MM.1S (cell line): ENCODE results near the gene DENND1C.

ENCODE experiments used
- DNase-seq: peaks from one replicate; pipeline ENCODE4 v3.0.0-alpha.2; 2015
- H2AFZ ChIP-seq: fragments of 300-600 bp; sonication (generic); 2 replicates; pipeline ENCODE4 v1.6.0; 2016; ENCODE audit warnings: antibody characterized with exemption, low read length
- H3F3A ChIP-seq: fragments of 300-600 bp; sonication (generic); 2 replicates; pipeline ENCODE4 v1.6.1; 2016; ENCODE audit warnings: mild to moderate bottlenecking, antibody characterized with exemption, low read length, moderate library complexity, mixed read lengths; ENCODE audit not compliant: insufficient read depth
- H3K27ac ChIP-seq: fragments of 300-600 bp; sonication (generic); 2 replicates; pipeline ENCODE4 v1.5.1; 2016; ENCODE audit warnings: mild to moderate bottlenecking, low read length
- H3K27me3 ChIP-seq: fragments of 300-600 bp; sonication (generic); replicated peaks from 2 replicates; pipeline ENCODE4 v1.6.0; 2016; ENCODE audit warnings: low read length; ENCODE audit not compliant: insufficient read depth
- H3K36me3 ChIP-seq: fragments of 300-600 bp; sonication (generic); replicated peaks from 2 replicates; pipeline ENCODE4 v1.6.1; 2016; ENCODE audit warnings: mild to moderate bottlenecking, low read length, mixed read lengths; ENCODE audit not compliant: insufficient read depth
- H3K4me1 ChIP-seq: fragments of 300-600 bp; sonication (generic); 2 replicates; pipeline ENCODE4 v1.6.1; 2016; ENCODE audit warnings: low read length, mixed read lengths
- H3K4me2 ChIP-seq: fragments of 300-600 bp; sonication (generic); 2 replicates; pipeline ENCODE4 v1.6.0; 2016; ENCODE audit warnings: low read depth, low read length
- H3K4me3 ChIP-seq: fragments of 300-600 bp; sonication (generic); 2 replicates; pipeline ENCODE4 v1.5.1; 2016; ENCODE audit warnings: low read length, mixed read lengths
- H3K79me2 ChIP-seq: fragments of 300-600 bp; sonication (generic); 2 replicates; pipeline ENCODE4 v1.6.1; 2016; ENCODE audit warnings: mixed run types, low read length, mixed read lengths
- H3K9ac ChIP-seq: fragments of 300-600 bp; sonication (generic); 2 replicates; pipeline ENCODE4 v1.6.1; 2016; ENCODE audit warnings: low read length, mixed read lengths
- H3K9me2 ChIP-seq: fragments of 300-600 bp; sonication (generic); replicated peaks from 2 replicates; pipeline ENCODE4 v1.6.1; 2016; ENCODE audit warnings: mild to moderate bottlenecking, low read length, mixed read lengths; ENCODE audit not compliant: insufficient read depth
- H3K9me3 ChIP-seq: fragments of 300-600 bp; sonication (generic); replicated peaks from 2 replicates; pipeline ENCODE4 v1.6.1; 2016; ENCODE audit warnings: mild to moderate bottlenecking, low read length, mixed read lengths; ENCODE audit not compliant: insufficient read depth
- H4K20me1 ChIP-seq: fragments of 300-600 bp; sonication (generic); 2 replicates; pipeline ENCODE4 v1.6.1; 2016; ENCODE audit warnings: mild to moderate bottlenecking, low read length, moderate library complexity, mixed read lengths; ENCODE audit not compliant: insufficient read depth
- CTCF ChIP-seq: fragments of 300-600 bp; sonication (generic); IDR thresholded peaks from 2 replicates; pipeline ENCODE4 v1.5.1; 2016; ENCODE audit warnings: antibody characterized with exemption, low read length, mixed read lengths
- EZH2 ChIP-seq: fragments of 300-600 bp; sonication (generic); optimal IDR thresholded peaks from 2 replicates; pipeline ENCODE3; 2017; ENCODE audit warnings: low read depth, mild to moderate bottlenecking, antibody characterized with exemption, low read length, mixed read lengths
- EZH2phosphoT487 ChIP-seq: fragments of 300-600 bp; sonication (generic); IDR thresholded peaks from 2 replicates; pipeline ENCODE4 v1.6.1; 2018; ENCODE audit warnings: antibody characterized with exemption, low read length

Gene DENND1C

GRCh38 chr19:6527893-6528543, 46.4 kb upstream of the DENND1C start:
- no peaks in the 10 kb centered on the region for H4K20me1 ChIP-seq
- peaks cover 19% of the 10 kb centered on the region for H3K27me3 ChIP-seq
- no peak overlapping the region for H2AFZ ChIP-seq
- H3K27ac ChIP-seq = no peak overlapping the region
- no peaks in the 10 kb centered on the region for H3F3A ChIP-seq
- H3K79me2 ChIP-seq = peaks cover 18% of the 10 kb centered on the region
- no peak overlapping the region for H3K4me3 ChIP-seq
- no peak for DNase-seq
- H3K9me3 ChIP-seq = no peaks in the 10 kb centered on the region
- H3K4me2 ChIP-seq = no peak overlapping the region
- no peak overlapping the region for H3K9ac ChIP-seq
- no peaks in the 10 kb centered on the region for H3K36me3 ChIP-seq
- TF ChIP-seq EZH2 = no peak
- no peak for TF ChIP-seq EZH2phosphoT487
- no peak for TF ChIP-seq CTCF
- no peaks in the 10 kb centered on the region for H3K9me2 ChIP-seq
- peaks cover 9% of the 10 kb centered on the region for H3K4me1 ChIP-seq

DNA sequence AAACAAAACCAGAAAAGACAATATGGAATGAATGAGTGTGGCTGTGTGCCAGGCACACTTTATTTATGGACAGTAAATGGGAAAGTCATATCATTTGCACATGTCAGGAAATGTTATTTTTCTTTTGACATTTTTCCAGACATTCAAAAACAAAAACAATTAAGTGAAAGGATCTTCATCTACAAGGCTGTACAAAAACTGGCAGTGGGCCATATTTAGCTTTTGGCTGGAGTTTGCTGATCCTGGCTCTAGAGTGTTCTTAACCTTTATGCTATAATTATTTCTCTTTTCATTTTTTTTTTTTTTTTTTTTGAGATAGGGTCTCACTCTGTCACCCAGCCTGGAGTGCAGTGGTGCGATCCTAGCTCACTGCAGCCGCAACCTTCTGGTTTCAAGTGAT, 42.7 kb upstream of the DENND1C start:
- no peaks in the 10 kb centered on the region for H3K9me3 ChIP-seq
- H2AFZ ChIP-seq = no peak overlapping the region
- no peak overlapping the region for H3K4me2 ChIP-seq
- TF ChIP-seq EZH2phosphoT487 = no peak
- TF ChIP-seq CTCF = no peak
- no peak for TF ChIP-seq EZH2
- DNase-seq = no peak
- no peaks in the 10 kb centered on the region for H3K79me2 ChIP-seq
- H3K27me3 ChIP-seq = 0 out of 2 replicates have a peak, but pooled peaks cover under 1% of the 10 kb centered on the region
- H3K9me2 ChIP-seq = no peaks in the 10 kb centered on the region
- no peak overlapping the region for H3K27ac ChIP-seq
- 0 out of 2 replicates have a peak, but pooled peaks cover under 1% of the 10 kb centered on the region for H3F3A ChIP-seq
- no peaks in the 10 kb centered on the region for H3K36me3 ChIP-seq
- no peak overlapping the region for H3K4me3 ChIP-seq
- H3K9ac ChIP-seq = no peak overlapping the region
- no peaks in the 10 kb centered on the region for H4K20me1 ChIP-seq
- H3K4me1 ChIP-seq = no peaks in the 10 kb centered on the region

- Histone ChIP-seq H2AFZ (no peak overlapping the region), H3K36me3 (no peaks in the 10 kb centered on the region)
Measured at GRCh38 chr19:6522712-6523111, 41.1 kb upstream of the DENND1C start.

More at GRCh38 chr19:6522712-6523111, 41.1 kb upstream of the DENND1C start:
- Histone ChIP-seq H3K4me3 (no peak overlapping the region), H3K4me1 (peaks cover 6% of the 10 kb centered on the region), H3K9me3 (no peaks in the 10 kb centered on the region), H3K4me2 (no peak overlapping the region), H3K9ac (no peak overlapping the region), H4K20me1 (no peaks in the 10 kb centered on the region), H3K79me2 (no peaks in the 10 kb centered on the region), H3K9me2 (no peaks in the 10 kb centered on the region), H3F3A (peaks cover 14% of the 10 kb centered on the region), H3K27me3 (no peaks in the 10 kb centered on the region), H3K27ac (no peak overlapping the region)
- DNase-seq = no peak
- no peak for TF ChIP-seq CTCF
- no peak for TF ChIP-seq EZH2phosphoT487
- TF ChIP-seq EZH2 = no peak
